Fibroblast of upper back skin (primary cell): ENCODE measurements around the gene ACKR3.

Experiments
- DNase-seq: peaks from one replicate; pipeline ENCODE4 v3.0.0-alpha.2; 2013

ACKR3 gene

DNA sequence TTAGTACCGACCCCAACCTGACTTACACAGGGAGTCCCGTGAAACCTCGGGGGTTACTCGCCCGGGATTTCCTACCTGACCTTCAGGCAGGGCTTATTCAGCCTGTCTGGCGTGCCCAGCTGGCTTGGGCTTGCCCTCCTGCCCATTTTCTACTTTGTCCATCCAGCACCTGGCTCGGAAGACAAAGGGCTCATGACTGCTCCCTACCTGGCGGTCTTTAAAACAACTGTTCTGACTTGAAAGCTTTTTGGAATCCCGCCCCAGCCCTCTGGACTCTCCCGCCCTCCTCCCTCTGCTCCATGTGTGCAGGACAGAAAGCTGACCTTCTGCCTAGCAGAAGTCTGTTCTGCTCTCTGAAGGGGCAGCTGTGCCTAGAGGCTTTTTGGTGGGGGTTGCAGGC, 43.1 kb downstream of the ACKR3 start:
- no peak for DNase-seq

- no peak for DNase-seq
Measured at GRCh38 chr2:236613612-236614011, 44.0 kb downstream of the ACKR3 start.

- no peak for DNase-seq
Measured at GRCh38 chr2:236614551-236614950, 44.9 kb downstream of the ACKR3 start.

- no peak for DNase-seq
Measured at GRCh38 chr2:236616031-236616430, 46.4 kb downstream of the ACKR3 start.

GRCh38 chr2:236616624-236617023, 47.0 kb downstream of the ACKR3 start:
- DNase-seq, result no peak

GRCh38 chr2:236617221-236617737, 47.7 kb downstream of the ACKR3 start:
- DNase-seq, result no peak

DNA sequence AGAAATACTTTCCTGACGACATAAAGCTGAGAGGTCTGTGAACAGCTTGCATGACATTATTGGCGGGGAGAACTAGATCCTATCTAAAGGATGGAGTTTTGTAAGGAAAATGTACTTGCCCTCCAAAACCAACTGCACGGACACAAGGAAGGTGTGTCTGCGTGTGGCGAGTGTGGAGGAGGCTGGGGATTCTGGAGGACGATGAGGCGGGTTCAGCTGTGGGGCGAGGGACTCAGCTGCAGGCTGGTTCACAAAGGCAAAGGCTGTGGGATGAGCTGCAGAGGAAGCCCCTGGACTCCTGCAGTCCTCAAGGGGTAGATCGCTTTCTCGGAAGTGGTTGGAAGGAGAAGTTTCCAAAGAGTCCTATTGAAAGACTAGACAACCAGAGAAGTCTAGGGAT, 48.2 kb downstream of the ACKR3 start:
- no peak for DNase-seq

- DNase-seq, result no peak
Measured at GRCh38 chr2:236618370-236618769, 48.7 kb downstream of the ACKR3 start.

DNA sequence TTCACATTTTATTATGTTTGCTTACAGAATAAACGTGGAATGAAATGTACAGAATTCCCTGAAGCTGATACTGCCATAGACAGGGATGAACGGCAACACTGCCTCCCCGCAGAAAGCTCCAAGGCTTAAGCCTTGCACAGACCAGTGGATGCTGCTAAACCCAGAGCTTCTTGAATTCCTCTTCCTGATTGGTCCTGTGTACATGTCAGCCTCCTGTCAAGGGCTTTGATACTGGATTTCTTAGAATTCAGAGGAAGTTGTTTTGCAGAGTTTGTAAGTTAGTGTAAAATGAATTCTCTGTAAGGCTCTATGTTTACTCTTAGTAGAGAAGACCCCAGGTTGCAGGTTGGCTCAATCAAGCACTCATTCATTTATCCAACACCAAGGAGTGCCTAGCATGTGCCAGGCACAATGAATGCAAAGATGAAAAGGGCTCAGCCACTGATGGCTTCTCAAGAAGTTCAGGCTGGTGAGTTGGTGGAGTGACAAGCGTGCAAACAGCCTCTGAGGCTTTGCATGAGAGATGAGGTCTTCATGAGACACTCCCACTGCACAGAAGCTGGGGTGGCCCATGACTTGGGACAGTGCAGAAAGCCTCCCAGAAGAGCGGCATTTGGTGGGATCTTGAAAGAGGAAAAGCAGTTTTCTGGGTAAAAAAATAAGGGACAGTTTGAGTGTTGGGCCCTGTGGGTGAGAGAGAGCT, 50.4 kb downstream of the ACKR3 start:
- no peak for DNase-seq

DNA sequence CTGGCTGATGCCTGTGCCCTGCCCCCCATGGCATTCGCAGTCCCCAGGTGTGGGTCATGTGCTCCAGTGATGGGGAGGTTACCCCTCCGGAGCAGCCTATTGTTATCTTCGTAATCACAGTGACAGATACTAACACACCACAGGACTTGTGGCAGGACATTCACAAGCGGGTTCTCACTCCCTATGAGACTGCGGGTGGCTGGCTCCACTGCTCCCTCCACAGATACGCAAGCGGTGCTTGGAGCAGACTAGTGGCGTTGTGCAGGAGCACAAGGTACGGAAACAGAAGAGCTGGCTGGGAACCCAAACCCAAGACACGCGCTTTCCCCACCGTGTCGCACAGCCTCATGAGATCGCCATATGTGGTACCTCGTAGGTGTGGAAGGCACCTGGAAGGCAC, 52.2 kb downstream of the ACKR3 start:
- DNase-seq, result no peak

GRCh38 chr2:236622201-236622600, 52.6 kb downstream of the ACKR3 start:
- DNase-seq, result no peak

DNA sequence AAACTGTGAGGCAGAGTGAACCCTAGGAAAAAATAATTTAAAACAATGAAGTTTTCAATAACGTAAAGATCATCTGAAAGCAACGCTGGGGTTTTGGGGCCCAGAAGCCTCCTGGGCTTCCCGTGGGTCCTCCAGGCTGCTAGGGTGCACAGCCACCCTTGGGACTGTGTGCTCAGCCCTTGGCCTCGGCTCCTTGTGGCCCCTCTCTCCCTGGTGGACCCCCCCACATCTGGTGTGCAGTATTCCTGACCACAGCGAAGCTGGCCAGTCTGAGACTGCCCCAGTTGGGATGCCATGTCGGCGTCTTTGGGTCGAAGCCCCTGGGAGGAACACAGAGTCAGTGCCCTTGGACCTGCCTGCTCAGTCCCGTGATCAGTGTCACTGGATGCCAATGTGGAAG, 53.0 kb downstream of the ACKR3 start:
- DNase-seq, result no peak

GRCh38 chr2:236623816-236624215, 54.2 kb downstream of the ACKR3 start:
- no peak for DNase-seq

DNA sequence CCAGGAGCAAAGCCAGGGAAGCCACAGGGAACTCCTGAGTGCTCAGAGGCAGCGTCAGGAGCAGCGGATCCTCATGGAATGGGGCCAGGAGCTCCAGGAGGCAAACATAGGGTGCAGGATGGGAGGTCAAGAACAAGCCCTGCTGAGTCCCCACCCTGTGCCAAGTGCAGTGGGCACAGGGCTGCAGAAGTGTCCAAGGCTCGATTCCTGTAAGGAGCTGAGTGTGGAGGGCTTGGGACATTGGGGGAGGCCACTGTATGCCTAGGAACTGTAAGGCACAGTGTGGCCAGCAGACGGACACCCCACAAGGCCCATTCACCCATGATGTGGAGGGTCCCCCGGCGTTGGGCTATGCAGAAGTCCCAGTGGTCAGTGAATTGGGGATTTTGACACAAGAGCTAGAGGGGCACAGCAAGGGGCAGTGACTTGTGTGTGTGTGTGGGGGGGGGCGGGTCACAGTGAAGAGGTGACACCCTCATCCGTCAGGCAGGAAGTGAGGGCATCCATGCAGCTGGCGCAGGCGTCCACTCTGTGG, 55.6 kb downstream of the ACKR3 start:
- DNase-seq, result no peak

DNA sequence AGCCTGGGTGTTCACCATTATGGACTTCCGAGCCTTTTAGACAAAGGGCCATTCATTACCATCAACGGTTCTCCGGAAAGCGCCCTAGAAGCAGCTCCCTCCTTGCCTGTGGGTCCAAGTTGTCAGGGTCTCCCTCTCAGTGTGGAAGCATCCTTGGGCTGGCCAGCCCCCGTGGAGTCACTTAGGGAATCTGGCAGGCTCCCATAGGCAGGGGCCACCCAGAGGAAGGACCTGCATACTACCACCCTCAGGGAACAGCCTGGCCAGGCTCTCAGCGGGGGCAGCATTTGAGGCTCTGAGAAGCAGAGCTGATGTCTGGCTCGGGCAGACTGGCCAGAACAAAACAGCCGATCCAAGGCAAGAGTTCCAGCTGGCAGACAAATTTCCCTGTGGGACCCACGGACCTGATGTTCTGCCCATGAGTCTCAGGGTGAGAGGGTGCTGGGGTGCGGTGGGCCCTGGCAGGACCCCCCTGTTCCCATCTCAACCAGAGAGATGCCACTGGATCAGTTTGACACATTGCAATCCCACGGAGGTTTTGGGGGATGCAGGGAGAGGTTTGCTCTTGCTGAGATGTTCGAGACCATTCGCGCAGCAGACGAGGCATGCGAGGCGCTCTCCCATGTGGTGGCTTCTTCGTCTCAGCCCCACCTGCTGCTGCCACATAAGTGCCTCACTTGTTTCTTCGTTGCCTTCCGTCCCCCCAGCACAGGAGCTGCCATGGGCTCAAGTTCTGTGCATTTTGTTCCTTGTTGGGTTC, 56.9 kb downstream of the ACKR3 start:
- DNase-seq, result no peak

DNA sequence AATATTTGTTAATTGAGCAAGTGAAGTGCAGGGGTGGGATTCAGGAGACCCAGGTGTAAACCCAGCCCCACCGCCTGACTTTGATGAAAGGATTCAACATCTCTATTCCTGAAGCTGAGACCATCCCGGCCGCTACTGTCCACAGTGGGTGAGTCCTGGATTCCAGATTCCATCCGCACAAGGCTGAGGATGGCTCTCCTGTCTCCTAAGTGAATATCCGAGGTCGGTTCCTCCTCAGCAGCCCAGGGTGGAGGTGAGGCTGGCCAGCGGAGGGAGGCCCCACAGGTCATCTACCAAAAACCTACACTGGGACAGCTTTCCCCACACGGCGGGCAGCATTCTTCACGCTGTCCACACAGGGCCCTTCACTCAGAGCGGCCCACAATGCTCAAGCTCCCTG, 57.6 kb downstream of the ACKR3 start:
- no peak for DNase-seq

DNA sequence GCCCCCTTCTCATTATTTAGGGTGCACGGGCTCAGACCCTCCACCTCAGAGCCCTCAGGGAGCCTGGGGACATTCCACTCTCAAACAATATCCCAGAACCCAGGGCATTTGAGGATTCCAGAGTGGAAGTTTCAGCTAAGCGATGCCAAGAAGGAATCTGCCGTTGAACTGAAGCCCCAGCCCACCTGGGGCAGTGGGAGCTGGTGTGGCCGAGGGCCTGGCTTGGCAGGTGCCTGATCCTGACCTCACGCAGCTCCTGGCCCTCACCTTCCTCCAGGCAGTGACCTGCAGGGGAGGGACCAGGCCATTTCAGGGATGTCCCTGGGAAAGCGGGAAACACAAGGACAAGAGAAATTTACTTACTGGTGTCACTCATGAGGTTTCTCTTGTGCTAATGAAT, 58.2 kb downstream of the ACKR3 start:
- DNase-seq, result no peak

- DNase-seq, result no peak
Measured at GRCh38 chr2:236628256-236628901, 58.8 kb downstream of the ACKR3 start.

DNA sequence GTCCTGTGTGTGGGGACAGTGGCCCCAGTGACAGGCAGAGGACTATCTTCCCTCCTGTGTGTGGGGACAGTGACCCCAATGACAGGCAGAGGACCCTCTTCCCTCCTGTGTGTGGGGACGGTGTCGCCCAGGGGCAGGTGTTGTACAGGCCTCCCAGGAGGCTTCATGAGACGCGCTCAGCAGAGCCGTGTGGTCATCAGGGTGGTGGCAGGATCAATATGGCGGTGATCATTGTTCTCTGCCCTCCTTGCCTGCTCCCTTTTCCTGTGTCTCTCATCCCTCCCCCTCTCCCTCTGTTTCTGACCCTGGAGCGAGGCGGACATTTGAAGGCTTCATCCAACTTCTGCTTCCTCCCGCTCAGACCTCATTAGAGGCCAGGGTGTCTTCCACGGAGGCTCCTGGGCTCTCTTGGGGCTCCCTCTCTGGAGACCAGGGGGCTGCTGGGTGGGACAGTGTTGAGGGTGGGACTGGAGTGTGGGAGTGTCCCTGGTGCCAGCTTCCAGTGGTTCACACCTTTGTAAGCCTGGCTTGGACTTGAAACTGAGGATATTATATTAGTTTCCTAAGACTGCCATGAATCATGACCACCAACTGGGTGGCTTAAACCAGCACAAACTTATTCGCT, 59.5 kb downstream of the ACKR3 start:
- DNase-seq, result no peak

DNA sequence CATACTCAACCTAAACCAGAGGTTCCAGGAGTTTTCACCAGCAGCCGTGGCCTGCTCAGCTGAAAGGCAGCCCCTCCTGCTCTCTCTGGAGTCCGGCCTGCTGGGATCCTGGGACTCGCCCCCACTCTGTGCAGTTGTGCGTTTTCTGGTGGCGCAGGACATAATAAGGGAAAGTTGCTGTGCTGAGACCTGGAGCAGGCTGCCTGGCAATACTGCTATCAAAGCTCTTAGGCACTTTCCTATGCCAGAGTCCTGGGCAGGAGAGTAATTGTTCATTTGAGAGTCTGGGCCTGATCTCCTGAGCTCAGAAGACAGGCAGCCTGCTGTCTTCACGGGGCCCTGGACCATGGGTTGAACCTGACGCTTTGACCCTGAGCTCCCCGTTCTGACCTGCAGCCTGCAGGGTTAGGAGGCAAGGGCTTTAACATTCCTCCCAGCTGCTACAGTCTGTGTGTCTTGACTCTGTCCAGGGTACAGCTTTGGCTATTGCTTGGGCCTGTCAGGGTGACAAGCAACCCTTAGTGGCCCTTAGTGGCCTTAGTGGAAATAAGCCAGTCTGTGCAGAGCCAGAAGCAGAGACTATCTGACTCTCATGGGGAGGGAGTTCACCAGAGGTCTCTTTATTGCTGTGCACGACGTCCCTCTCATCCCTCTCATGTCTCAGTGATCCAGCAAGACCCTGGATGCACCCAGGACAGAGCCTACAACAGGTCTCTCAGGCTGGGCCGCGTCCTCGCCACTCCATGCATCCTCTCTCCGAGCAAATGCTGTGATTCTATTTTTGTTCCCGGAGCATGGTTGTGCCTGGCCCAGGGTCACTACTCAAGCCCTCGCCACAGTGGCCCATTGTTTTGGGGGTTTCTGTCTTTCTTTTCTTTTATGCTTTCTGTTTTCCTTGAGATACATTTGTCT, 60.6 kb downstream of the ACKR3 start:
- no peak for DNase-seq

- no peak for DNase-seq
Measured at GRCh38 chr2:236631281-236631855, 61.7 kb downstream of the ACKR3 start.

DNA sequence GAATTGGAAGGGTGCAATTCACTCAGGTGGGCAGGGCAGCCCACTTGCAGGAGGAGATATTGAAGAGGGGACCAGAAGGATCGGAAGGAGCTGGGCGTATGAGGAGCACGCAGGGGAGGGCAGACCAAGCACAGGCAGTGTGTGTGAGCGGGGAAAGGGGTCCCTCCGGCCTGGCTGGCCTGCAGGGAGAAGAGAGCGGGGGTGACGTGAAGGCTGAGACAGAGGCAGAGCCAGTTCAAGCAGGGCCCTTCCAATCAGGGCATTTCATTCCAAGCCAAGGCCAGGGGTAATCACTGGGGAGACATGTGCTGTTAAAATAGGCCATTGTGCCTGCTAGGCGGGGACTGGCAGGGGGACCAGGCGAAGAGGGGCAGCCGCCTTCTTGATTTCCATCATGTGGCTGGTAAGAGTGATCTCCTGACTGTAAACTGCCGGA, 62.2 kb downstream of the ACKR3 start:
- DNase-seq, result no peak
